Chondrocyte (in vitro differentiated cells): ENCODE results near the gene RAMAC. TPM values are rescaled to one million over a fixed set of nuclear protein-coding genes. Genes with fewer than 3 reads are reported as not detected.
"Not testable (repeated sequence)": the region's sequence is repeated elsewhere in the genome, so short reads cannot be mapped to it uniquely, and the experiment has no call there.

ENCODE experiments used
- DNase-seq: peaks from one replicate; pipeline ENCODE4 v3.0.0; 2021; ENCODE audit warnings: mixed read lengths, low spot score
- H3K27ac Mint-ChIP-seq: one replicate; pipeline ENCODE4 v1.8.0; 2021; ENCODE audit warnings: mild to moderate bottlenecking, moderate library complexity, mixed read lengths; ENCODE audit not compliant: unreplicated experiment
- H3K27me3 Mint-ChIP-seq: 2 replicates; pipeline ENCODE4 v1.8.0; 2021; ENCODE audit warnings: low read depth, mixed read lengths
- H3K36me3 Mint-ChIP-seq: 2 replicates; pipeline ENCODE4 v1.8.0; 2021; ENCODE audit warnings: low read depth, mixed read lengths
- H3K4me1 Mint-ChIP-seq: 2 replicates; pipeline ENCODE4 v1.8.0; 2021; ENCODE audit warnings: low read depth, mild to moderate bottlenecking, mixed read lengths
- H3K4me3 Mint-ChIP-seq: one replicate; pipeline ENCODE4 v1.8.0; 2021; ENCODE audit warnings: mild to moderate bottlenecking, moderate library complexity, mixed read lengths; ENCODE audit not compliant: unreplicated experiment
- H3K9me3 Mint-ChIP-seq: 2 replicates; pipeline ENCODE4 v1.8.0; 2021; ENCODE audit warnings: low read depth, mixed read lengths
- total RNA-seq: library from RNA; stranded (reverse); gene quantifications from 3 replicates; pipeline ENCODE4 v1.2.1, GENCODE V29; 2021
- TF ChIP-seq, protein P1 (sequence below): fragments of 200-600 bp; sonication (generic); IDR thresholded peaks from 2 replicates; pipeline ENCODE4 v1.5.0; 2021; ENCODE audit warnings: antibody characterized with exemption, mild to moderate bottlenecking, moderate library complexity

RAMAC gene
- total RNA-seq, 1 donor from 2014 or later: 19.4 TPM

DNA sequence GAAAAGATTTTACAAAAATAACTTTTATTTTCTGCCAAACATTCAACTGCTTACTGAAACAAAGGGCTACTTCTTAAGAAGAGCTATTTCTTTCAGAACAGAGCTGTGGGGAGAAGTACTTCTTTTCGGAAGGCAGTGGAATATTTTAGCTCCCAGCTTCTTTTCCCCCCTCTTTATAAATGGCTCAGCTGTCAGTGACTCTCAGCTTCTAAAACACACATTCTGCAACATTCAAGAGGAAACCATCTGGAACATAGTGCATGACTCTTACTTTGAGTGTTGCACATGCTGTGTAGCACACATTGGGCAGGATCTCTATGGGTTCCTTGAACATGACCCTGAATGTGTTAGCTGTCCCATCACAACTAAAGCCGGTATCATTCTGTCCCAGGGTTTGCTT is 32.4 kb downstream of the RAMAC start:
- Mint-ChIP-seq H3K9me3 (no peaks in the 10 kb centered on the region), H3K27me3 (no peaks in the 10 kb centered on the region), H3K36me3 (peaks cover 2% of the 10 kb centered on the region), H3K4me1 (no peaks in the 10 kb centered on the region), H3K27ac (no peak overlapping the region), H3K4me3 (no peak overlapping the region)
- TF ChIP-seq, protein P1, sequence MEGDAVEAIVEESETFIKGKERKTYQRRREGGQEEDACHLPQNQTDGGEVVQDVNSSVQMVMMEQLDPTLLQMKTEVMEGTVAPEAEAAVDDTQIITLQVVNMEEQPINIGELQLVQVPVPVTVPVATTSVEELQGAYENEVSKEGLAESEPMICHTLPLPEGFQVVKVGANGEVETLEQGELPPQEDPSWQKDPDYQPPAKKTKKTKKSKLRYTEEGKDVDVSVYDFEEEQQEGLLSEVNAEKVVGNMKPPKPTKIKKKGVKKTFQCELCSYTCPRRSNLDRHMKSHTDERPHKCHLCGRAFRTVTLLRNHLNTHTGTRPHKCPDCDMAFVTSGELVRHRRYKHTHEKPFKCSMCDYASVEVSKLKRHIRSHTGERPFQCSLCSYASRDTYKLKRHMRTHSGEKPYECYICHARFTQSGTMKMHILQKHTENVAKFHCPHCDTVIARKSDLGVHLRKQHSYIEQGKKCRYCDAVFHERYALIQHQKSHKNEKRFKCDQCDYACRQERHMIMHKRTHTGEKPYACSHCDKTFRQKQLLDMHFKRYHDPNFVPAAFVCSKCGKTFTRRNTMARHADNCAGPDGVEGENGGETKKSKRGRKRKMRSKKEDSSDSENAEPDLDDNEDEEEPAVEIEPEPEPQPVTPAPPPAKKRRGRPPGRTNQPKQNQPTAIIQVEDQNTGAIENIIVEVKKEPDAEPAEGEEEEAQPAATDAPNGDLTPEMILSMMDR: no peak
- DNase-seq: no peak

DNA sequence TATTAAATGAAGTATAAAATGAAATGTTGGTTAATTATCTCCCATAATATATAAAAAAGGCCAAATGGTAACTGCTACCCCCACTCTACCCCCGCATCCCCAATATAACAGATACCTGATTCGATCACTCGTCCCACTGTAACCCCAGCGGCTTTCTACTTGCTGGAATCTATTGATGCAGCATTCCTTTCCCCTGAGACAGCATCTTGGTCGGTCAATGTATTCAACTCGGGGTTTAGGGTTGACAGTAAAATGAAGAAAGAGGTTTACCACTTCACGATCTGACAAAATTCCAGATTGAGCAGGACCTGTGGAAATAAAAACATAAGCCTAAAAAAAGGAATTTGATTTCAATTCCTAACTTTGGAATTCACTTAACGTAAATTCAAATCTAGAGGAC is 44.0 kb downstream of the RAMAC start:
- H3K4me1 Mint-ChIP-seq: peaks cover 8% of the 10 kb centered on the region
- H3K36me3 Mint-ChIP-seq: peaks cover 11% of the 10 kb centered on the region
- H3K9me3 Mint-ChIP-seq: no peaks in the 10 kb centered on the region
- TF ChIP-seq, protein P1: no peak
- H3K27me3 Mint-ChIP-seq: no peaks in the 10 kb centered on the region
- H3K4me3 Mint-ChIP-seq: no peak overlapping the region
- peak overlapping the region; percentile 78 for H3K27ac Mint-ChIP-seq
- no peak for DNase-seq

DNA sequence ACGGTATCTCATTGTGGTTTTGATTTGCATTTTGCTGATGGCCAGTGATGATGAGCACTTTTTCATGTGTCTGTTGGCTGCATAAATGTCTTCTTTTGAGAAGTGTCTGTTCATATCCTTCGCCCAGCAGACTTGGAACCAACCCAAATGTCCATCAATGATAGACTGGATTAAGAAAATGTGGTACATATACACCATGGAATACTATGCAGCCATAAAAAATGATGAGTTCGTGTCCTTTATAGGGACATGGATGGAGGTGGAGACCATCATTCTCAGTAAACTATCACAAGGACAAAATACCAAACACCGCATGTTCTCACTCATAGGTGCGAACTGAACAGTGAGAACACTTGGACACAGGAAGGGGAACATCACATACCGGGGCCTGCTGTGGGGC is 45.2 kb downstream of the RAMAC start:
- not testable (repeated sequence) for H3K4me1 Mint-ChIP-seq, H3K9me3 Mint-ChIP-seq
- peaks cover 11% of the 10 kb centered on the region for H3K36me3 Mint-ChIP-seq

DNA sequence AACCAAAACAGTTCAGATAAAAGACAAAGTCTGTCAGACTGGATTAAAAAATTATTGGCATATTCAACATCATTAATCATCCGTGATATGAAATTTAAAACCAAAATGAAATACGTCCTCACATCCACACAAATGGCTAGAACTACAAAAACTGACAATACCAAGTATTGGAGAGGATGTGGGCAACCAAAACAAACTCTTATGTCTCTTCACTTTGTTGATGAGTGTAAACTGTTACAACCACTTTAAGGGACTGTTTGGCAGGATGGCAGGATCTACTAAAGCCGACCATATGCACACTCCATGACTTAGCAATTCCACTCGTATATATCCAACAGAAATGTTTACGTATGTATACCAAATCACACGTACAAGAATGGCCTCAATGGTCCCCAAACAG is 50.2 kb downstream of the RAMAC start:
- no peak overlapping the region for H3K4me3 Mint-ChIP-seq
- peaks cover 12% of the 10 kb centered on the region for H3K36me3 Mint-ChIP-seq
- TF ChIP-seq, protein P1: no peak
- H3K4me1 Mint-ChIP-seq: peaks cover 2% of the 10 kb centered on the region
- H3K27me3 Mint-ChIP-seq: no peaks in the 10 kb centered on the region
- H3K9me3 Mint-ChIP-seq: peaks cover 3% of the 10 kb centered on the region
- no peak overlapping the region for H3K27ac Mint-ChIP-seq
- DNase-seq: no peak

More for the DNA sequence above, 45.2 kb downstream of the RAMAC start:
- not testable (repeated sequence) for DNase-seq, H3K27me3 Mint-ChIP-seq, H3K27ac Mint-ChIP-seq, H3K4me3 Mint-ChIP-seq

DNA sequence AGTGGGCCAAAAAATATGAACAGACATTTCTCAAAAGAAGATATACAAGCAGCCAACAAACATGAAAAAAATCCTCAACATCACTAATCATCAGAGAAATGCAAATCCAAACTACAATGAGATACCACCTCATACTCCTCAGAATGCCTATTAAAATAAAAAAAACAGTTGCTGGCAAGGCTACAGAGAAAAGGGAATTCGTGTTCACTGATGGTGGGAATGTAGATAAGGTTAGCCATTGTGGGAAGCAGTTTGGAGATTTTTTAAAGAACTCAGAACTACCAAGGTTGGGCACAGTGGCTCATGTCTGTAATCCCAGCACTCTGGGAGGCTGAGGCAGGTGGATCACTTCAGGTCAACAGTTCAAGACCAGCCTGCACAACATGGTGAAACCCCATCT is 53.2 kb downstream of the RAMAC start:
- Mint-ChIP-seq H3K27me3 (no peaks in the 10 kb centered on the region), H3K9me3 (peaks cover 3% of the 10 kb centered on the region), H3K36me3 (peaks cover 18% of the 10 kb centered on the region), H3K27ac (no peak overlapping the region), H3K4me1 (peaks cover 2% of the 10 kb centered on the region), H3K4me3 (no peak overlapping the region)
- no peak for DNase-seq
- TF ChIP-seq, protein P1: no peak

Other genes with a start within 250 kb of the RAMAC start
- not detected in 3 replicates for gene FSD2, start 180.1 kb upstream of the RAMAC start, total RNA-seq
- 6.4 to 10.0 TPM (median 9.1 TPM) in 3 replicates for gene WHAMM, start 176.6 kb upstream of the RAMAC start, total RNA-seq
- 5.9 to 6.9 TPM (median 6.1 TPM) in 3 replicates for gene HOMER2, start 33.5 kb upstream of the RAMAC start, total RNA-seq
- 14.7 to 15.0 TPM (median 14.9 TPM) in 3 replicates for gene C15orf40, start 25.4 kb downstream of the RAMAC start, total RNA-seq
- 51.4 to 55.0 TPM (median 53.3 TPM) in 3 replicates for gene BTBD1, start 81.0 kb downstream of the RAMAC start, total RNA-seq
- gene TM6SF1, start 121.4 kb downstream of the RAMAC start, total RNA-seq: 4.5 to 22.3 TPM (median 21.9 TPM) in 3 replicates
- gene HDGFL3, start 221.6 kb downstream of the RAMAC start, total RNA-seq: 84.3 to 93.1 TPM (median 92.2 TPM) in 3 replicates